SK-N-SH treated with all-trans-retinoic acid at 6 μM for 48 hours (cell line): ENCODE results near the gene KBTBD4.

Experiments
- CSDC2 ChIP-seq: fragments of 250-450 bp; sonication (Bioruptor Pico); IDR thresholded peaks from 2 replicates; pipeline ENCODE4 v1.5.0; 2020; ENCODE audit warnings: mild to moderate bottlenecking, moderate library complexity
- PATZ1 ChIP-seq: fragments of 250-450 bp; sonication (Bioruptor Pico); IDR thresholded peaks from 2 replicates; pipeline ENCODE4 v1.8.0; 2020; ENCODE audit warnings: mild to moderate bottlenecking, moderate library complexity, borderline replicate concordance
- ZFP3 ChIP-seq: fragments of 250-450 bp; sonication (Bioruptor Pico); IDR thresholded peaks from 2 replicates; pipeline ENCODE4 v1.5.0; 2020; ENCODE audit warnings: mild to moderate bottlenecking, moderate library complexity
- ZFP30 ChIP-seq: fragments of 450-650 bp; formaldehyde crosslinking; IDR thresholded peaks from 2 replicates; pipeline ENCODE4 v1.5.0; 2022; ENCODE audit warnings: mild to moderate bottlenecking, moderate library complexity

- TF ChIP-seq ZFP30 (CRISPR knock-in tag) (no peak), CSDC2 (CRISPR knock-in tag) (no peak), ZFP3 (no peak), PATZ1 (CRISPR knock-in tag) (no peak)
Measured at GRCh38 chr11:47615249-47615648, 36.5 kb upstream of the KBTBD4 start.
